HepG2 (cell line): Measurements from ENCODE around the gene PIGZ. TPM values are rescaled to one million over a fixed set of nuclear protein-coding genes. Genes with fewer than 3 reads are reported as not detected.

Experiments
- ATAC-seq: fragments of 200-7000 bp; cut with Tn5 transposase; 3 replicates; pipeline ENCODE4 v1.9.1; 2020; ENCODE audit warnings: mild to moderate bottlenecking, moderate library complexity
- BruUV-seq: library from RNA; stranded (reverse); fragments of 400-500 nt; replicated peaks from 2 replicates; lab custom pipeline; 2021; lab: Mats Ljungman, UMichigan
- CTCF ChIA-PET: fragments of 300-600 bp; formaldehyde crosslinking; extraction: SDS; loops from one replicate; lab custom pipeline; 2021; ENCODE audit warnings: low total read pairs, inconsistent platforms, low intra/inter-chr PET ratio; lab: Yijun Ruan, JAX
- POLR2A ChIA-PET: fragments of 350-600 bp; sonication (Branson Sonifier 250); formaldehyde crosslinking; loops from one replicate; lab custom pipeline; 2020; ENCODE audit warnings: antibody characterized with exemption, inconsistent platforms; lab: Yijun Ruan, JAX
- DNase-seq: peaks from one replicate; pipeline ENCODE4 v3.0.0-alpha.2; 2015; ENCODE audit warnings: low spot score
- FAIRE-seq: peaks from 3 replicates; lab custom pipeline; 2011; peaks lifted over from hg19 to GRCh38; lab: Jason Lieb, UNC
- H2AFZ ChIP-seq: one replicate; pipeline ENCODE4 v1.6.1; 2011; ENCODE audit warnings: low read length, inconsistent platforms
- H3K27ac ChIP-seq: fragments of 300-600 bp; 3 replicates; pipeline ENCODE4 v1.8.0; 2011; ENCODE audit warnings: mixed run types, mild to moderate bottlenecking, mixed read lengths, low read length, inconsistent platforms; ENCODE audit not compliant: insufficient read depth; ENCODE audit errors: extremely low read length
- H3K27me3 ChIP-seq, 2 experiments: fragments of 200-600 bp in 1 of 2; 2 replicates in 1 of 2; 3 replicates in 1 of 2; pipeline versions ENCODE4 v1.6.0 to v1.8.0; 2011; ENCODE audit warnings: low read length in 2 of 2, mild to moderate bottlenecking in 2 of 2, moderate library complexity in 2 of 2, inconsistent platforms in 1 of 2; ENCODE audit not compliant: insufficient read depth in 2 of 2, control insufficient read depth in 1 of 2
- H3K36me3 ChIP-seq, 2 experiments: fragments of 200-600 bp in 1 of 2; replicated peaks in 1 of 2; 2 replicates in 1 of 2; 3 replicates in 1 of 2; pipeline versions ENCODE4 v1.5.1 to v1.8.0; 2011; ENCODE audit warnings: low read length in 2 of 2, inconsistent platforms in 1 of 2; ENCODE audit not compliant: insufficient read depth in 2 of 2, control insufficient read depth in 1 of 2
- H3K4me1 ChIP-seq: 2 replicates; pipeline ENCODE4 v1.5.1; 2012; ENCODE audit warnings: low read length, inconsistent platforms; ENCODE audit not compliant: insufficient read depth
- H3K4me2 ChIP-seq: 2 replicates; pipeline ENCODE4 v1.6.0; 2011; ENCODE audit warnings: low read depth, low read length, inconsistent platforms
- H3K4me3 ChIP-seq, 3 experiments: fragments of 200-600 bp in 1 of 3; sonication (generic), shearing (Covaris generic) in 1 of 3; replicated peaks in 1 of 3; 2 replicates each; pipeline ENCODE4 v1.5.1; 2011 to 2016; ENCODE audit warnings: low read length in 3 of 3, inconsistent platforms in 2 of 3, low read depth in 2 of 3, mild to moderate bottlenecking in 2 of 3, control low read depth in 1 of 3, mixed read lengths in 1 of 3; ENCODE audit not compliant: insufficient read depth in 1 of 3
- H3K79me2 ChIP-seq: one replicate; pipeline ENCODE4 v1.6.1; 2011; ENCODE audit warnings: low read length, inconsistent platforms; ENCODE audit not compliant: insufficient read depth
- H3K9ac ChIP-seq: 2 replicates; pipeline ENCODE4 v1.6.0; 2011; ENCODE audit warnings: mild to moderate bottlenecking, low read depth, low read length, inconsistent platforms; ENCODE audit not compliant: insufficient read depth
- H3K9me3 ChIP-seq: 2 replicates; pipeline ENCODE4 v1.5.1; 2012; ENCODE audit warnings: mild to moderate bottlenecking, low read length
- H4K20me1 ChIP-seq: 2 replicates; pipeline ENCODE4 v1.6.0; 2011; ENCODE audit warnings: inconsistent platforms, mild to moderate bottlenecking, low read length, moderate library complexity; ENCODE audit not compliant: insufficient read depth
- HNRNPL ChIP-seq: fragments of 200-400 bp; formaldehyde crosslinking; IDR thresholded peaks from 2 replicates; pipeline ENCODE4 v1.6.1; 2017; ENCODE audit warnings: mild to moderate bottlenecking, low read depth, low read length
- JDP2 ChIP-seq: sonication (generic); formaldehyde crosslinking; IDR thresholded peaks from 2 replicates; pipeline ENCODE4 v1.8.1; 2022; ENCODE audit warnings: missing genetic modification reagents, borderline replicate concordance
- PHF21A ChIP-seq: sonication (generic); formaldehyde crosslinking; IDR thresholded peaks from 2 replicates; pipeline ENCODE4 v1.5.0; 2020; ENCODE audit warnings: mild to moderate bottlenecking, missing genetic modification reagents
- PHF8 ChIP-seq: sonication (generic); formaldehyde crosslinking; IDR thresholded peaks from 2 replicates; pipeline ENCODE4 v1.5.0; 2020; ENCODE audit warnings: missing genetic modification reagents
- ZFP37 ChIP-seq: sonication (generic); formaldehyde crosslinking; IDR thresholded peaks from 2 replicates; pipeline ENCODE4 v1.4.0; 2020; ENCODE audit warnings: missing genetic modification reagents, borderline replicate concordance
- ZNF547 ChIP-seq: sonication (generic); formaldehyde crosslinking; IDR thresholded peaks from 2 replicates; pipeline ENCODE4 v1.5.1; 2020; ENCODE audit warnings: mild to moderate bottlenecking, missing genetic modification reagents
- WGBS: methylation state at CpG from one replicate; pipeline ENCODE4 v1.1.6; 2017; ENCODE audit warnings: low lambda C conversion rate; 5-methylcytosine and 5-hydroxymethylcytosine counted together
- in situ Hi-C: cut with HindIII; loops from 2 replicates; pipeline ENCODE4 v1.10.0; 2017; ENCODE audit warnings: low pct_unique_long_range_greater_than_20kb; ENCODE audit not compliant: extremely low pct_ligation_motif_present
- intact Hi-C: fragments of 100-400 bp; cut with micrococcal nuclease; formaldehyde crosslinking; loops from one replicate; pipeline ENCODE4 v1.10.0; 2022; ENCODE audit not compliant: unreplicated experiment
- polyA plus RNA-seq, 8 experiments: library from polyadenylated mRNA; depleted of rRNA in 3 of 8; stranded (reverse) in 7 of 8; unstranded in 1 of 8; fragments of >200 nt; fragmentation: Illumina TruSeq in 4 of 8; extraction: Trizol in 4 of 8; gene quantifications; 2 replicates each; pipeline versions ENCODE4 v1.2.1 to v1.2.3, GENCODE V29; 2011 to 2016; ENCODE audit warnings: low read depth in 4 of 8, missing spikeins in 1 of 8, mixed read lengths in 1 of 8; ENCODE audit not compliant: insufficient read depth in 1 of 8
- total RNA-seq, 5 experiments: library from RNA; depleted of rRNA; stranded (reverse); fragments of >200 nt; fragmentation: Illumina TruSeq; extraction: Trizol; gene quantifications; 2 replicates each; pipeline ENCODE4 v1.2.3, GENCODE V29; 2016; ENCODE audit warnings: low read depth in 1 of 5
- TF ChIP-seq, protein P1 (sequence below): sonication (generic); formaldehyde crosslinking; IDR thresholded peaks from 2 replicates; pipeline ENCODE4 v1.5.0; 2020; ENCODE audit warnings: mild to moderate bottlenecking, missing genetic modification reagents, moderate library complexity
- TF ChIP-seq, protein P2 (sequence below): sonication (generic); formaldehyde crosslinking; IDR thresholded peaks from 2 replicates; pipeline ENCODE4 v1.4.0; 2020; ENCODE audit warnings: missing genetic modification reagents
- TF ChIP-seq, protein P3 (sequence below), 2 experiments: sonication (generic) in 1 of 2; formaldehyde crosslinking in 1 of 2; IDR thresholded peaks; 2 replicates each; pipeline versions ENCODE4 v1.4.0 to v1.6.1; 2016 to 2020; ENCODE audit warnings: borderline replicate concordance in 1 of 2, low read depth in 1 of 2, mild to moderate bottlenecking in 1 of 2, missing genetic modification reagents in 1 of 2
- TF ChIP-seq, protein P4 (sequence below): sonication (generic); formaldehyde crosslinking; IDR thresholded peaks from 2 replicates; pipeline ENCODE4 v1.4.0; 2020; ENCODE audit warnings: low read depth, mild to moderate bottlenecking, missing genetic modification reagents

The PIGZ gene
- total and polyA plus RNA-seq, 2 of the 13 experiments (the other 11 are each of a cell fraction or from before 2014, with no cell fraction given), result 4.7 to 60.5 TPM

- Histone ChIP-seq H3K79me2 (no peaks in the 10 kb centered on the region), H3K9me3 (no peaks in the 10 kb centered on the region), H3K36me3 (no peaks in the 10 kb centered on the region), H3K4me3 (no peak overlapping the region), H3K27me3 (no peaks in the 10 kb centered on the region), H3K9ac (no peak overlapping the region), H3K4me2 (0 out of 2 replicates have a peak overlapping the region, but pooled peaks have one; percentile 11), H4K20me1 (no peaks in the 10 kb centered on the region), H3K4me1 (peaks cover 77% of the 10 kb centered on the region), H2AFZ (no peak overlapping the region), H3K27ac (no peak overlapping the region)
- intact Hi-C loops (no loop called here), in situ Hi-C loops (loop anchor here (25.0 kb wide), 1 partner anchor 520 kb away; no protein-coding TSS in a partner anchor)
- no TSS peak for BruUV-seq
- ATAC-seq (no peak), FAIRE-seq (no peak), DNase-seq (no peak)
- POLR2A ChIA-PET, result interaction anchor here (0.5 kb wide), 1 partner anchor 278 kb away, joined by 3 read pairs; no protein-coding TSS in a partner anchor
- CTCF ChIA-PET, result no interaction called here
- 78% methylated on average over 22 of the region's 28 CpGs for WGBS
- TF ChIP-seq ZFP37 (CRISPR knock-in tag) (no peak), HNRNPL (0 out of 2 replicates have a peak, but pooled peaks have one; percentile 51), PHF8 (no peak), JDP2 (no peak), PHF21A (no peak), ZNF547 (CRISPR knock-in tag) (no peak)
- TF ChIP-seq, protein P1, sequence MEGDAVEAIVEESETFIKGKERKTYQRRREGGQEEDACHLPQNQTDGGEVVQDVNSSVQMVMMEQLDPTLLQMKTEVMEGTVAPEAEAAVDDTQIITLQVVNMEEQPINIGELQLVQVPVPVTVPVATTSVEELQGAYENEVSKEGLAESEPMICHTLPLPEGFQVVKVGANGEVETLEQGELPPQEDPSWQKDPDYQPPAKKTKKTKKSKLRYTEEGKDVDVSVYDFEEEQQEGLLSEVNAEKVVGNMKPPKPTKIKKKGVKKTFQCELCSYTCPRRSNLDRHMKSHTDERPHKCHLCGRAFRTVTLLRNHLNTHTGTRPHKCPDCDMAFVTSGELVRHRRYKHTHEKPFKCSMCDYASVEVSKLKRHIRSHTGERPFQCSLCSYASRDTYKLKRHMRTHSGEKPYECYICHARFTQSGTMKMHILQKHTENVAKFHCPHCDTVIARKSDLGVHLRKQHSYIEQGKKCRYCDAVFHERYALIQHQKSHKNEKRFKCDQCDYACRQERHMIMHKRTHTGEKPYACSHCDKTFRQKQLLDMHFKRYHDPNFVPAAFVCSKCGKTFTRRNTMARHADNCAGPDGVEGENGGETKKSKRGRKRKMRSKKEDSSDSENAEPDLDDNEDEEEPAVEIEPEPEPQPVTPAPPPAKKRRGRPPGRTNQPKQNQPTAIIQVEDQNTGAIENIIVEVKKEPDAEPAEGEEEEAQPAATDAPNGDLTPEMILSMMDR (CRISPR knock-in tag), result 0 out of 2 replicates have a peak, but pooled peaks have one; percentile 5
- TF ChIP-seq, protein P2, sequence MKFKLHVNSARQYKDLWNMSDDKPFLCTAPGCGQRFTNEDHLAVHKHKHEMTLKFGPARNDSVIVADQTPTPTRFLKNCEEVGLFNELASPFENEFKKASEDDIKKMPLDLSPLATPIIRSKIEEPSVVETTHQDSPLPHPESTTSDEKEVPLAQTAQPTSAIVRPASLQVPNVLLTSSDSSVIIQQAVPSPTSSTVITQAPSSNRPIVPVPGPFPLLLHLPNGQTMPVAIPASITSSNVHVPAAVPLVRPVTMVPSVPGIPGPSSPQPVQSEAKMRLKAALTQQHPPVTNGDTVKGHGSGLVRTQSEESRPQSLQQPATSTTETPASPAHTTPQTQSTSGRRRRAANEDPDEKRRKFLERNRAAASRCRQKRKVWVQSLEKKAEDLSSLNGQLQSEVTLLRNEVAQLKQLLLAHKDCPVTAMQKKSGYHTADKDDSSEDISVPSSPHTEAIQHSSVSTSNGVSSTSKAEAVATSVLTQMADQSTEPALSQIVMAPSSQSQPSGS (CRISPR knock-in tag), result no peak
- TF ChIP-seq, protein P3, sequence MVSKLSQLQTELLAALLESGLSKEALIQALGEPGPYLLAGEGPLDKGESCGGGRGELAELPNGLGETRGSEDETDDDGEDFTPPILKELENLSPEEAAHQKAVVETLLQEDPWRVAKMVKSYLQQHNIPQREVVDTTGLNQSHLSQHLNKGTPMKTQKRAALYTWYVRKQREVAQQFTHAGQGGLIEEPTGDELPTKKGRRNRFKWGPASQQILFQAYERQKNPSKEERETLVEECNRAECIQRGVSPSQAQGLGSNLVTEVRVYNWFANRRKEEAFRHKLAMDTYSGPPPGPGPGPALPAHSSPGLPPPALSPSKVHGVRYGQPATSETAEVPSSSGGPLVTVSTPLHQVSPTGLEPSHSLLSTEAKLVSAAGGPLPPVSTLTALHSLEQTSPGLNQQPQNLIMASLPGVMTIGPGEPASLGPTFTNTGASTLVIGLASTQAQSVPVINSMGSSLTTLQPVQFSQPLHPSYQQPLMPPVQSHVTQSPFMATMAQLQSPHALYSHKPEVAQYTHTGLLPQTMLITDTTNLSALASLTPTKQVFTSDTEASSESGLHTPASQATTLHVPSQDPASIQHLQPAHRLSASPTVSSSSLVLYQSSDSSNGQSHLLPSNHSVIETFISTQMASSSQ (IDR thresholded peaks at IDR 0.05; ENCODE audit: low read depth), result no peak
- TF ChIP-seq, protein P3 (CRISPR knock-in tag; IDR thresholded peaks at IDR 0.05; ENCODE audit: borderline replicate concordance), result no peak
- TF ChIP-seq, protein P4, sequence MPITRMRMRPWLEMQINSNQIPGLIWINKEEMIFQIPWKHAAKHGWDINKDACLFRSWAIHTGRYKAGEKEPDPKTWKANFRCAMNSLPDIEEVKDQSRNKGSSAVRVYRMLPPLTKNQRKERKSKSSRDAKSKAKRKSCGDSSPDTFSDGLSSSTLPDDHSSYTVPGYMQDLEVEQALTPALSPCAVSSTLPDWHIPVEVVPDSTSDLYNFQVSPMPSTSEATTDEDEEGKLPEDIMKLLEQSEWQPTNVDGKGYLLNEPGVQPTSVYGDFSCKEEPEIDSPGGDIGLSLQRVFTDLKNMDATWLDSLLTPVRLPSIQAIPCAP (CRISPR knock-in tag), result no peak
Measured at GRCh38 chr3:196991581-196992460, 23.2 kb upstream of the PIGZ start.
